G401 (cell line): ENCODE results near the gene NUP188. TPM values are rescaled to one million over a fixed set of nuclear protein-coding genes. Genes with fewer than 3 reads are reported as not detected.

ENCODE experiments used
- DNase-seq: peaks from one replicate; pipeline ENCODE4 v3.0.0-alpha.2; 2015; ENCODE audit warnings: low spot score
- in situ Hi-C: cut with HindIII; loops from 2 replicates; pipeline ENCODE4 v1.10.0; 2016; ENCODE audit warnings: low sequenced_read_pairs, mixed read lengths
- total RNA-seq: library from RNA; depleted of rRNA; stranded (reverse); fragments of >200 nt; shearing (Covaris generic); gene quantifications from 2 replicates; pipeline ENCODE4 v1.2.3, GENCODE V29; 2014; rRNA removed

The NUP188 gene
- total RNA-seq, 1 experiment from 2014 or later = 68.6 TPM

GRCh38 chr9:129037767-129038098 lies 90.2 kb downstream of the NUP188 start:
- in situ Hi-C loops = no loop called here

DNA sequence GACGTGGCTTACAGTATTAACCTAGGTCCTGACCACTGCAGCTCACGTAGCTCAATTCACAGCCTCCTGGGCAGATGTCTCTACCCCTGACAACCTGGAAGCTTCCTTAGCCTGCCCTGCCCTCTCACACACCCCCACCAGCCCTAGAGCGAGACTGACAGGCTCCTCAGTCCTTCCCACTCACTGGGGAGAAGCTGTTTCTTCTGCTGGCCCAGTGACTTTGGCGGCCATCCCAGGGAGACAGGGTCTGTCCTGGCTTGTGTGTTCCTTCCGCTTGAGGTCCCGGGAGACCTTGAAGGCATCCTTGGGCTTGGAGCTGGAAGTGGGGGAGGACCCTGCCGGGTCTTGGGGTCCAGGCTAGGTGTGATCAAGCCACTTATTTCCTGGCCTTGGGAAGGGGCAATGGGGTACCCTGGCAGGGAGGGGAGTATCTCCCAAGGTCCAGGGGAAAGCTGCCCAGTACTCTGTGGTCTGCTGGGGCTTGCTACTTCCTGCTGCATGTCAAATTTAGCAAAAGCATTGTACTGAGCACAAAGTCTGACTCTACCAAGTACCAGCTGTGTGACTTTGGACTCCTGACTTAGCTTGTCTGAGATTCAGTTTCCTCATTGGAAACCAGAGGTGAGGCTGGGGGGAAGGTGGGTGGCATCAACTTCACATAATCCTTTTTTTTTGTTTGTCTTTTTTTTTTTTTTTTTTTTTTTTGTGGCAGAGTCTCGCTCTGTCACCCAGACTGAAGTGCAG lies 90.8 kb downstream of the NUP188 start:
- in situ Hi-C loops = no loop called here
- no peak for DNase-seq

More at GRCh38 chr9:129037767-129038098, 90.2 kb downstream of the NUP188 start:
- no peak for DNase-seq

GRCh38 chr9:129040113-129040643 lies 92.7 kb downstream of the NUP188 start:
- in situ Hi-C loops = no loop called here
- no peak for DNase-seq

DNA sequence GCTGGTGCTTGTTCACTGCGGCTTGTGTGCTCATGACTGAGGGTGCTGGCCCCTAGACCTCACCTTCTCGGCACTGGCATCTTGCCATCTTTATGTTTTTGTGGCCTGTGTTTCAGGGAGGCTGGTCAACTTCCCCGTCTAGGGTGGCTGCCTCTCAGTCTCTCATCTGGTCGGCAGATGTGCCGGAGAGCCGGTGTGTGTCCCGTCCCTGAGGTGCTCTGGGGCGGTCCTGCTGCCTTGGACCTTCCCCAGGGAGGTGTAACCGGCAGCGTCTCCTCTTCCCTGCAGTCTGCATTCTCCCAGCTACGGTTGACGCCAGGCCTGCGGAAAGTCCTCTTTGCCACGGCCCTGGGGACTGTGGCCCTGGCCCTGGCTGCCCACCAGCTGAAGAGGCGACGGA lies 94.5 kb downstream of the NUP188 start:
- in situ Hi-C loops = no loop called here
- no peak for DNase-seq

DNA sequence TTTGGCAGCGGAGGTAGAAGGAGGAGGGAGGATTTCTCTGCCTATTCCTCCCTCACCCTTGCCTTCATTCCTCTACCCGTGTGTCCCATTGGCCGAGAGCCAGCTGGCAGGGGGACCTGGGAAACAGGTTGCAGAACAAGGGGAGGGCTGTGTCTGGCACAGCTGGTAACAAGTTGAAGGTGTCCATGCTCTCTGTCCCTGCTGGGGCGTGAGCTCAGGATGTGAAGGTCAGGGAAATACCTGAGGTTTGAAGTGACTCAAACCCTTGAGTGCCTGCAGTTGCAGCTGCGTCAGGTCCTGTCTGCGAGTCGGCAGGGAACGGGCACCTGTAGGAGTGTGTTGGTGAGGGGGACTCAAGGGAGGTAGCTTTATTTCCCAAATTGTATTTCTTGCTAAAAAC lies 105.1 kb downstream of the NUP188 start:
- DNase-seq = peak; percentile 83
- in situ Hi-C loops = no loop called here

GRCh38 chr9:129053020-129053419 lies 105.5 kb downstream of the NUP188 start:
- in situ Hi-C loops = no loop called here

DNA sequence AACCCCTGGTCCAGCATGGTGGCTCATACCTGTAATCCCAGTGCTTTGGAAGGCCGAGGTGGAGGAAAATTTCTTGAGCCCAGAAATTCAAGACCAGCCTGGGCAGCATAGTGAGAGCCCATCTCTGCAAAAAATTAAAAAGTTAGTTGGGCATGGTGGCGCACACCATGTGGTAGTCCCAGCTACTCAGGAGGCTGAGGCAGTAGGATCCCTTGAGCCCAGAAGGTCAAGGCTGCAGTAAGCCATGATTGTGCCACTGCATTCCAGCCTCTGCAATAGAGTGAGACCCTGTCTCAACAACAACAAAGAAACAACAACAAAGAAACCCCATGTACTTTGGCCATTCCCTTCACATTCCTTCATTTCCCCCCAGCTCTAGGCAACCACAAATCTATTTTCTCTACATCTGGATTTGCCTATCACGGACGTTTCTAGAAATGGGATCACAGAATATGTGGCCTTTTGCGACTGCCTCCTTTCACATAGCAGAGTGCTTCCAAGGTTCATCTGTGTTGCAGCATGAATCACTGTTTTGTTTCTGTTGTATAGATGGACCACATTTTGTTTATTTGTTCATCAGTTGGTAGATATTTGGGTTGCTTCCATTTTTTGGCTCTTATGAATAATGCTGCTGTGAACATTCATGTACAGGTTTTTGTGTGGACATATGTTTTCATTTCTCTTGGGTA lies 106.8 kb downstream of the NUP188 start:
- DNase-seq = no peak
- in situ Hi-C loops = no loop called here

More at GRCh38 chr9:129053020-129053419, 105.5 kb downstream of the NUP188 start:
- no peak for DNase-seq

Other genes starting within 250 kb of the NUP188 start
- 34.8 and 36.7 TPM in 2 replicates for gene PKN3, start 245.2 kb upstream of the NUP188 start, total RNA-seq
- gene ZDHHC12, start 223.6 kb upstream of the NUP188 start, total RNA-seq = 36.4 and 40.2 TPM in 2 replicates
- gene ZER1, start 175.8 kb upstream of the NUP188 start, total RNA-seq = 15.1 and 23.0 TPM in 2 replicates
- 2.5 and 4.8 TPM in 2 replicates for gene TBC1D13, start 160.4 kb upstream of the NUP188 start, total RNA-seq
- gene ENDOG, start 129.2 kb upstream of the NUP188 start, total RNA-seq = 31.6 and 67.6 TPM in 2 replicates
- 31.3 and 40.1 TPM in 2 replicates for gene SPOUT1, start 117.9 kb upstream of the NUP188 start, total RNA-seq
- 10.5 and 14.8 TPM in 2 replicates for gene KYAT1, start 65.7 kb upstream of the NUP188 start, total RNA-seq
- 19.6 and 38.7 TPM in 2 replicates for gene LRRC8A, start 65.6 kb upstream of the NUP188 start, total RNA-seq
- gene PHYHD1, start 26.7 kb upstream of the NUP188 start, total RNA-seq = 13.8 and 17.6 TPM in 2 replicates
- gene DOLK, start 96 bp upstream of the NUP188 start, total RNA-seq = 33.7 and 38.6 TPM in 2 replicates
- 43.6 and 54.3 TPM in 2 replicates for gene SH3GLB2, start 80.6 kb downstream of the NUP188 start, total RNA-seq
- gene MIGA2, start 88.9 kb downstream of the NUP188 start, total RNA-seq = 7.8 and 20.5 TPM in 2 replicates
- gene DOLPP1, start 133.4 kb downstream of the NUP188 start, total RNA-seq = 24.4 and 29.1 TPM in 2 replicates
- 21.5 and 22.7 TPM in 2 replicates for gene CRAT, start 163.1 kb downstream of the NUP188 start, total RNA-seq
- gene PTPA, start 163.7 kb downstream of the NUP188 start, total RNA-seq = 215 and 261 TPM in 2 replicates
- gene IER5L, start 230.6 kb downstream of the NUP188 start, total RNA-seq = 92.7 and 121 TPM in 2 replicates